ENCODE measurements around the gene FLVCR2.

The FLVCR2 gene

GRCh38 chr14:75563931-75564330 lies 14.5 kb upstream of the FLVCR2 start:
- TF ChIP-seq TCF4 (CRISPR knock-in tag; IDR thresholded peaks at IDR 0.05; ENCODE audit: borderline replicate concordance) (no peak), SNAI2 (CRISPR knock-in tag; IDR thresholded peaks at IDR 0.05) (no peak), RARB (CRISPR knock-in tag; IDR thresholded peaks at IDR 0.05) (no peak)
- TF ChIP-seq, protein P1, sequence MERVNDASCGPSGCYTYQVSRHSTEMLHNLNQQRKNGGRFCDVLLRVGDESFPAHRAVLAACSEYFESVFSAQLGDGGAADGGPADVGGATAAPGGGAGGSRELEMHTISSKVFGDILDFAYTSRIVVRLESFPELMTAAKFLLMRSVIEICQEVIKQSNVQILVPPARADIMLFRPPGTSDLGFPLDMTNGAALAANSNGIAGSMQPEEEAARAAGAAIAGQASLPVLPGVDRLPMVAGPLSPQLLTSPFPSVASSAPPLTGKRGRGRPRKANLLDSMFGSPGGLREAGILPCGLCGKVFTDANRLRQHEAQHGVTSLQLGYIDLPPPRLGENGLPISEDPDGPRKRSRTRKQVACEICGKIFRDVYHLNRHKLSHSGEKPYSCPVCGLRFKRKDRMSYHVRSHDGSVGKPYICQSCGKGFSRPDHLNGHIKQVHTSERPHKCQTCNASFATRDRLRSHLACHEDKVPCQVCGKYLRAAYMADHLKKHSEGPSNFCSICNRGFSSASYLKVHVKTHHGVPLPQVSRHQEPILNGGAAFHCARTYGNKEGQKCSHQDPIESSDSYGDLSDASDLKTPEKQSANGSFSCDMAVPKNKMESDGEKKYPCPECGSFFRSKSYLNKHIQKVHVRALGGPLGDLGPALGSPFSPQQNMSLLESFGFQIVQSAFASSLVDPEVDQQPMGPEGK (CRISPR knock-in tag; IDR thresholded peaks at IDR 0.05; ENCODE audit: borderline replicate concordance), result no peak
- ATAC-seq, result no peak

- ATAC-seq, result no peak
- no peak for TF ChIP-seq TOX (CRISPR knock-in tag; IDR thresholded peaks at IDR 0.05; ENCODE audit: borderline replicate concordance)
- no peak for TF ChIP-seq GLIS3 (CRISPR knock-in tag; IDR thresholded peaks at IDR 0.05)
- no peak for TF ChIP-seq ZC3H10 (CRISPR knock-in tag; IDR thresholded peaks at IDR 0.05)
- TF ChIP-seq POU6F1 (CRISPR knock-in tag; IDR thresholded peaks at IDR 0.05; ENCODE audit: borderline replicate concordance, low read depth), result no peak
- TF ChIP-seq ZFP30 (CRISPR knock-in tag; IDR thresholded peaks at IDR 0.05), result no peak
- no peak for TF ChIP-seq TSHZ2 (CRISPR knock-in tag; IDR thresholded peaks at IDR 0.05)
- TF ChIP-seq SNAI2 (CRISPR knock-in tag; IDR thresholded peaks at IDR 0.05), result no peak
- TF ChIP-seq RARB (CRISPR knock-in tag; IDR thresholded peaks at IDR 0.05), result no peak
- no peak for TF ChIP-seq ZNF565 (CRISPR knock-in tag; conservative IDR thresholded peaks at IDR 0.05; ENCODE audit: low read depth)
- no peak for TF ChIP-seq PPARA (CRISPR knock-in tag; IDR thresholded peaks at IDR 0.05; ENCODE audit: borderline replicate concordance)
- TF ChIP-seq CREB5 (CRISPR knock-in tag; IDR thresholded peaks at IDR 0.05; ENCODE audit: low read depth), result no peak
- TF ChIP-seq TCF4 (CRISPR knock-in tag; IDR thresholded peaks at IDR 0.05; ENCODE audit: borderline replicate concordance), result no peak
- TF ChIP-seq ISL1 (CRISPR knock-in tag; IDR thresholded peaks at IDR 0.05), result no peak
These were observed 13.4 kb upstream of the FLVCR2 start for GRCh38 chr14:75565056-75565455.

GRCh38 chr14:75566321-75566720 lies 12.1 kb upstream of the FLVCR2 start:
- no peak for ATAC-seq
- TF ChIP-seq POU6F1 (CRISPR knock-in tag; IDR thresholded peaks at IDR 0.05; ENCODE audit: borderline replicate concordance, low read depth) (no peak), CSDC2 (CRISPR knock-in tag; IDR thresholded peaks at IDR 0.05) (no peak), TSHZ2 (CRISPR knock-in tag; IDR thresholded peaks at IDR 0.05) (no peak), CREB5 (CRISPR knock-in tag; IDR thresholded peaks at IDR 0.05; ENCODE audit: low read depth) (no peak), CSRNP3 (CRISPR knock-in tag; IDR thresholded peaks at IDR 0.05) (no peak), TOX (CRISPR knock-in tag; IDR thresholded peaks at IDR 0.05; ENCODE audit: borderline replicate concordance) (no peak), ESRRG (CRISPR knock-in tag; IDR thresholded peaks at IDR 0.05) (no peak), RARB (CRISPR knock-in tag; IDR thresholded peaks at IDR 0.05) (no peak), ZNF8 (CRISPR knock-in tag; IDR thresholded peaks at IDR 0.05) (no peak), OSR1 (CRISPR knock-in tag; IDR thresholded peaks at IDR 0.05) (no peak), TCF4 (CRISPR knock-in tag; IDR thresholded peaks at IDR 0.05; ENCODE audit: borderline replicate concordance) (no peak), ZC3H10 (CRISPR knock-in tag; IDR thresholded peaks at IDR 0.05) (no peak), PPARA (CRISPR knock-in tag; IDR thresholded peaks at IDR 0.05; ENCODE audit: borderline replicate concordance) (no peak)
- TF ChIP-seq, protein P1 (CRISPR knock-in tag; IDR thresholded peaks at IDR 0.05; ENCODE audit: borderline replicate concordance), result no peak

Measured in SK-N-SH treated with all-trans-retinoic acid at 6 μM for 48 hours (cell line).